ENCODE results near the gene SLC12A6. TPM values are rescaled to one million over a fixed set of nuclear protein-coding genes. Genes with fewer than 3 reads are reported as not detected.

The SLC12A6 gene
- polyA plus RNA-seq, 1 experiment = 19.1 TPM

GRCh38 chr15:34331809-34332208 is 5.8 kb downstream of the SLC12A6 start:
- Histone ChIP-seq H3K27ac (ENCODE audit: low read depth, low read length) (no peak overlapping the region), H3K9me3 (ENCODE audit: control insufficient read depth, insufficient read depth, low read length) (no peaks in the 10 kb centered on the region), H3K27me3 (ENCODE audit: control insufficient read depth, insufficient read depth, low read length) (no peaks in the 10 kb centered on the region), H3K4me3 (ENCODE audit: low read depth, low read length) (no peak overlapping the region)
- no peak for TF ChIP-seq CTCF (IDR thresholded peaks at IDR 0.05; ENCODE audit: low read depth, low read length)
- DNase-seq (ENCODE audit: low read depth, low spot score) = no peak
- ChIA-PET CTCF (no interaction called here), POLR2A (no interaction called here)

GRCh38 chr15:34330279-34330678 is 7.3 kb downstream of the SLC12A6 start:
- Histone ChIP-seq H3K9me3 (ENCODE audit: control insufficient read depth, insufficient read depth, low read length) (no peaks in the 10 kb centered on the region), H3K27me3 (ENCODE audit: control insufficient read depth, insufficient read depth, low read length) (no peaks in the 10 kb centered on the region), H3K27ac (ENCODE audit: low read depth, low read length) (no peak overlapping the region), H3K4me3 (ENCODE audit: low read depth, low read length) (no peak overlapping the region)
- ChIA-PET POLR2A (interaction anchor here (1.2 kb wide), 1 partner anchor 11 kb away, joined by 3 read pairs; no protein-coding TSS in a partner anchor), CTCF (interaction anchor here (1.0 to 4.0 kb wide), 4 partner anchors 13 to 639 kb away, joined by 3 to 18 read pairs (median 4); partner anchors contain the start of genes AQR, NOP10 and NUTM1)
- DNase-seq (ENCODE audit: low read depth, low spot score) = no peak
- TF ChIP-seq CTCF (IDR thresholded peaks at IDR 0.05; ENCODE audit: low read depth, low read length) = no peak

- Histone ChIP-seq H3K27me3 (ENCODE audit: control insufficient read depth, insufficient read depth, low read length) (no peaks in the 10 kb centered on the region), H3K27ac (ENCODE audit: low read depth, low read length) (no peak overlapping the region), H3K4me3 (ENCODE audit: low read depth, low read length) (no peak overlapping the region), H3K9me3 (ENCODE audit: control insufficient read depth, insufficient read depth, low read length) (no peaks in the 10 kb centered on the region)
- DNase-seq (ENCODE audit: low read depth, low spot score) = no peak
- POLR2A ChIA-PET = interaction anchor here (1.2 kb wide), 1 partner anchor 10 kb away, joined by 3 read pairs; no protein-coding TSS in a partner anchor
- TF ChIP-seq CTCF (IDR thresholded peaks at IDR 0.05; ENCODE audit: low read depth, low read length) = no peak
- CTCF ChIA-PET = interaction anchor here (0.5 to 4.0 kb wide), 3 partner anchors 14 to 327 kb away, joined by 3 to 18 read pairs (median 4); partner anchors contain the start of genes NOP10 and NUTM1
Observed at GRCh38 chr15:34329006-34329405, 8.6 kb downstream of the SLC12A6 start.

GRCh38 chr15:34327906-34328305 is 9.7 kb downstream of the SLC12A6 start:
- POLR2A ChIA-PET = no interaction called here
- H3K9me3 ChIP-seq (ENCODE audit: control insufficient read depth, insufficient read depth, low read length) = no peaks in the 10 kb centered on the region
- no peak for DNase-seq (ENCODE audit: low read depth, low spot score)
- H3K4me3 ChIP-seq (ENCODE audit: low read depth, low read length) = no peak overlapping the region
- TF ChIP-seq CTCF (IDR thresholded peaks at IDR 0.05; ENCODE audit: low read depth, low read length) = no peak
- CTCF ChIA-PET = interaction anchor here (0.7 to 4.0 kb wide), 4 partner anchors 10 to 260 kb away, joined by 3 to 18 read pairs (median 3); partner anchors contain the start of genes NOP10 and NUTM1
- no peak overlapping the region for H3K27ac ChIP-seq (ENCODE audit: low read depth, low read length)
- no peaks in the 10 kb centered on the region for H3K27me3 ChIP-seq (ENCODE audit: control insufficient read depth, insufficient read depth, low read length)

GRCh38 chr15:34325368-34325767 is 12.2 kb downstream of the SLC12A6 start:
- ChIA-PET CTCF (no interaction called here), POLR2A (no interaction called here)
- Histone ChIP-seq H3K4me3 (ENCODE audit: low read depth, low read length) (no peak overlapping the region), H3K9me3 (ENCODE audit: control insufficient read depth, insufficient read depth, low read length) (no peaks in the 10 kb centered on the region), H3K27ac (ENCODE audit: low read depth, low read length) (no peak overlapping the region), H3K27me3 (ENCODE audit: control insufficient read depth, insufficient read depth, low read length) (no peaks in the 10 kb centered on the region)
- TF ChIP-seq CTCF (IDR thresholded peaks at IDR 0.05; ENCODE audit: low read depth, low read length) = no peak
- no peak for DNase-seq (ENCODE audit: low read depth, low spot score)

All from AG04450 (cell line).